Measurements from ENCODE around the gene PPP1R9A.

The PPP1R9A gene

GRCh38 chr7:95132500-95132899 is 225.1 kb downstream of the PPP1R9A start (continued):
- TF ChIP-seq ZNF155 (tag by site-specific recombination; IDR thresholded peaks at IDR 0.05) (no peak), KLF9 (tag by site-specific recombination; IDR thresholded peaks at IDR 0.05; ENCODE audit: low read depth) (no peak)

DNA sequence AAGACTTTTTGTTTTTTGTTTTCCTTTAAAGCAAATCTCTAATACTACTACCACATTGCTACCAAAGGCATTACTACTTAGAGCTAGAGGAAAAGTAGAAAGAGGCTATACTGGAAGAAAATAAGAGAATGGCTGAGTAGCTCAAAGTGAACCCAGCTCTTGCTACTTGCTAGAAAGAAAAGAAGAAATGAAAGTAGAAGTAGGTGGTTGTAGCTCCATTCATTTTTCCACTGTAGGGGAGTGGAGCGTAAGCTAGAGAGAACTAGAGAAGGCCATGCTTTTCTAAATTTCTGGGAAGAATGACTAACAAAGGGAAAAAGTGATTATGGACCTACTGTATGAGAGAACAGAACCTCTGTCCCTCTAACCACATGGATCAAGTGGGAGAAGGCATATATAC is 232.5 kb downstream of the PPP1R9A start:
- no peak for TF ChIP-seq ZNF664 (tag by site-specific recombination; IDR thresholded peaks at IDR 0.05)
- TF ChIP-seq, protein P1, sequence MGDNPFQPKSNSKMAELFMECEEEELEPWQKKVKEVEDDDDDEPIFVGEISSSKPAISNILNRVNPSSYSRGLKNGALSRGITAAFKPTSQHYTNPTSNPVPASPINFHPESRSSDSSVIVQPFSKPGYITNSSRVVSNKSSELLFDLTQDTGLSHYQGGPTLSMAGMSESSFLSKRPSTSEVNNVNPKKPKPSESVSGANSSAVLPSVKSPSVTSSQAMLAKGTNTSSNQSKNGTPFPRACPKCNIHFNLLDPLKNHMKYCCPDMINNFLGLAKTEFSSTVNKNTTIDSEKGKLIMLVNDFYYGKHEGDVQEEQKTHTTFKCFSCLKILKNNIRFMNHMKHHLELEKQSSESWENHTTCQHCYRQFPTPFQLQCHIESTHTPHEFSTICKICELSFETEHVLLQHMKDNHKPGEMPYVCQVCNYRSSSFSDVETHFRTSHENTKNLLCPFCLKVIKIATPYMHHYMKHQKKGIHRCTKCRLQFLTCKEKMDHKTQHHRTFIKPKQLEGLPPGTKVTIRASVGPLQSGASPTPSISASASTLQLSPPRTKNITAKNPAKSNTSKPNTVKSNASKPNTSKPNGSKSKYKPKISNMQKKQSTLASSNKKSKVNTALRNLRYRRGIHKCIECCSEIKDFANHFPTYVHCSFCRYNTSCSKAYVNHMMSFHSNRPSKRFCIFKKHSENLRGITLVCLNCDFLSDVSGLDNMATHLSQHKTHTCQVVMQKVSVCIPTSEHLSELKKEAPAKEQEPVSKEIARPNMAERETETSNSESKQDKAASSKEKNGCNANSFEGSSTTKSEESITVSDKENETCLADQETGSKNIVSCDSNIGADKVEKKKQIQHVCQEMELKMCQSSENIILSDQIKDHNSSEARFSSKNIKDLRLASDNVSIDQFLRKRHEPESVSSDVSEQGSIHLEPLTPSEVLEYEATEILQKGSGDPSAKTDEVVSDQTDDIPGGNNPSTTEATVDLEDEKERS (tag by site-specific recombination; IDR thresholded peaks at IDR 0.05): no peak
- TF ChIP-seq ZNF423 (tag by site-specific recombination; IDR thresholded peaks at IDR 0.05): no peak
- no peak for TF ChIP-seq YY2 (tag by site-specific recombination; IDR thresholded peaks at IDR 0.05)
- no peak for TF ChIP-seq ZBTB11 (tag by site-specific recombination; conservative IDR thresholded peaks at IDR 0.05; ENCODE audit: low read depth)
- no peak for TF ChIP-seq ZNF211 (tag by site-specific recombination; IDR thresholded peaks at IDR 0.05; ENCODE audit: low read depth)
- no peak for TF ChIP-seq ZBTB48 (tag by site-specific recombination; IDR thresholded peaks at IDR 0.05)
- no peak for TF ChIP-seq IKZF3 (tag by site-specific recombination; IDR thresholded peaks at IDR 0.05)
- H3K4me1 ChIP-seq (ENCODE audit: control insufficient read depth, insufficient read depth, low read length): no peaks in the 10 kb centered on the region
- CTCF ChIA-PET: interaction anchor here (0.6 kb wide), 1 partner anchor 369 kb away, joined by 6 read pairs; no protein-coding TSS in a partner anchor

GRCh38 chr7:95141755-95142154 is 234.4 kb downstream of the PPP1R9A start:
- no peak overlapping the region for H3K27ac ChIP-seq (ENCODE audit: extremely low read depth, low read depth, low read length)
- ChIA-PET POLR2A (no interaction called here), CTCF (no interaction called here)
- no peaks in the 10 kb centered on the region for H3K36me3 ChIP-seq (ENCODE audit: control insufficient read depth in 2 of 2, insufficient read depth in 1 of 2, low read length in 2 of 2)
- no peaks in the 10 kb centered on the region for H3K4me1 ChIP-seq (ENCODE audit: control insufficient read depth, insufficient read depth, low read length)
- TF ChIP-seq SCRT2 (tag by site-specific recombination; IDR thresholded peaks at IDR 0.05): no peak
- no peaks in the 10 kb centered on the region for H3K9me3 ChIP-seq (ENCODE audit: control insufficient read depth, insufficient read depth, low read depth, low read length)
- H3K4me3 ChIP-seq (ENCODE audit: low read depth, low read length): no peak overlapping the region

More for the DNA sequence above, 232.5 kb downstream of the PPP1R9A start:
- Histone ChIP-seq H3K36me3 (ENCODE audit: control insufficient read depth in 2 of 2, insufficient read depth in 1 of 2, low read length in 2 of 2) (no peaks in the 10 kb centered on the region), H3K27ac (ENCODE audit: extremely low read depth, low read depth, low read length) (no peak overlapping the region), H3K9me3 (ENCODE audit: control insufficient read depth, insufficient read depth, low read depth, low read length) (no peaks in the 10 kb centered on the region), H3K4me3 (ENCODE audit: low read depth, low read length) (no peak overlapping the region)
- POLR2A ChIA-PET: no interaction called here

- ChIA-PET CTCF (no interaction called here), POLR2A (no interaction called here)
- Histone ChIP-seq H3K36me3 (ENCODE audit: control insufficient read depth in 2 of 2, insufficient read depth in 1 of 2, low read length in 2 of 2) (no peaks in the 10 kb centered on the region), H3K4me1 (ENCODE audit: control insufficient read depth, insufficient read depth, low read length) (no peaks in the 10 kb centered on the region), H3K4me3 (ENCODE audit: low read depth, low read length) (no peak overlapping the region), H3K9me3 (ENCODE audit: control insufficient read depth, insufficient read depth, low read depth, low read length) (no peaks in the 10 kb centered on the region), H3K27ac (ENCODE audit: extremely low read depth, low read depth, low read length) (no peak overlapping the region)
- no peak for TF ChIP-seq ZNF423 (tag by site-specific recombination; IDR thresholded peaks at IDR 0.05)
- no peak for TF ChIP-seq ZNF623 (tag by site-specific recombination; IDR thresholded peaks at IDR 0.05)
- TF ChIP-seq, protein P2, sequence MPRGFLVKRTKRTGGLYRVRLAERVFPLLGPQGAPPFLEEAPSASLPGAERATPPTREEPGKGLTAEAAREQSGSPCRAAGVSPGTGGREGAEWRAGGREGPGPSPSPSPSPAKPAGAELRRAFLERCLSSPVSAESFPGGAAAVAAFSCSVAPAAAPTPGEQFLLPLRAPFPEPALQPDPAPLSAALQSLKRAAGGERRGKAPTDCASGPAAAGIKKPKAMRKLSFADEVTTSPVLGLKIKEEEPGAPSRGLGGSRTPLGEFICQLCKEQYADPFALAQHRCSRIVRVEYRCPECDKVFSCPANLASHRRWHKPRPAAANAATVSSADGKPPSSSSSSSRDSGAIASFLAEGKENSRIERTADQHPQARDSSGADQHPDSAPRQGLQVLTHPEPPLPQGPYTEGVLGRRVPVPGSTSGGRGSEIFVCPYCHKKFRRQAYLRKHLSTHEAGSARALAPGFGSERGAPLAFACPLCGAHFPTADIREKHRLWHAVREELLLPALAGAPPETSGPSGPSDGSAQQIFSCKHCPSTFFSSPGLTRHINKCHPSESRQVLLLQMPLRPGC (tag by site-specific recombination; IDR thresholded peaks at IDR 0.05): no peak
- TF ChIP-seq, protein P3, sequence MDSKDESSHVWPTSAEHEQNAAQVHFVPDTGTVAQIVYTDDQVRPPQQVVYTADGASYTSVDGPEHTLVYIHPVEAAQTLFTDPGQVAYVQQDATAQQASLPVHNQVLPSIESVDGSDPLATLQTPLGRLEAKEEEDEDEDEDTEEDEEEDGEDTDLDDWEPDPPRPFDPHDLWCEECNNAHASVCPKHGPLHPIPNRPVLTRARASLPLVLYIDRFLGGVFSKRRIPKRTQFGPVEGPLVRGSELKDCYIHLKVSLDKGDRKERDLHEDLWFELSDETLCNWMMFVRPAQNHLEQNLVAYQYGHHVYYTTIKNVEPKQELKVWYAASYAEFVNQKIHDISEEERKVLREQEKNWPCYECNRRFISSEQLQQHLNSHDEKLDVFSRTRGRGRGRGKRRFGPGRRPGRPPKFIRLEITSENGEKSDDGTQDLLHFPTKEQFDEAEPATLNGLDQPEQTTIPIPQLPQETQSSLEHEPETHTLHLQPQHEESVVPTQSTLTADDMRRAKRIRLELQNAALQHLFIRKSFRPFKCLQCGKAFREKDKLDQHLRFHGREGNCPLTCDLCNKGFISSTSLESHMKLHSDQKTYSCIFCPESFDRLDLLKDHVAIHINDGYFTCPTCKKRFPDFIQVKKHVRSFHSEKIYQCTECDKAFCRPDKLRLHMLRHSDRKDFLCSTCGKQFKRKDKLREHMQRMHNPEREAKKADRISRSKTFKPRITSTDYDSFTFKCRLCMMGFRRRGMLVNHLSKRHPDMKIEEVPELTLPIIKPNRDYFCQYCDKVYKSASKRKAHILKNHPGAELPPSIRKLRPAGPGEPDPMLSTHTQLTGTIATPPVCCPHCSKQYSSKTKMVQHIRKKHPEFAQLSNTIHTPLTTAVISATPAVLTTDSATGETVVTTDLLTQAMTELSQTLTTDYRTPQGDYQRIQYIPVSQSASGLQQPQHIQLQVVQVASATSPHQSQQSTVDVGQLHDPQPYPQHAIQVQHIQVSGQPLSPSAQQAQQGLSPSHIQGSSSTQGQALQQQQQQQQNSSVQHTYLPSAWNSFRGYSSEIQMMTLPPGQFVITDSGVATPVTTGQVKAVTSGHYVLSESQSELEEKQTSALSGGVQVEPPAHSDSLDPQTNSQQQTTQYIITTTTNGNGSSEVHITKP (tag by site-specific recombination; IDR thresholded peaks at IDR 0.05): no peak
- TF ChIP-seq SETDB1 (IDR thresholded peaks at IDR 0.05; ENCODE audit: insufficient read length, low read length): no peak
- TF ChIP-seq ZNF473 (tag by site-specific recombination; IDR thresholded peaks at IDR 0.05): no peak
- TF ChIP-seq, protein P4, sequence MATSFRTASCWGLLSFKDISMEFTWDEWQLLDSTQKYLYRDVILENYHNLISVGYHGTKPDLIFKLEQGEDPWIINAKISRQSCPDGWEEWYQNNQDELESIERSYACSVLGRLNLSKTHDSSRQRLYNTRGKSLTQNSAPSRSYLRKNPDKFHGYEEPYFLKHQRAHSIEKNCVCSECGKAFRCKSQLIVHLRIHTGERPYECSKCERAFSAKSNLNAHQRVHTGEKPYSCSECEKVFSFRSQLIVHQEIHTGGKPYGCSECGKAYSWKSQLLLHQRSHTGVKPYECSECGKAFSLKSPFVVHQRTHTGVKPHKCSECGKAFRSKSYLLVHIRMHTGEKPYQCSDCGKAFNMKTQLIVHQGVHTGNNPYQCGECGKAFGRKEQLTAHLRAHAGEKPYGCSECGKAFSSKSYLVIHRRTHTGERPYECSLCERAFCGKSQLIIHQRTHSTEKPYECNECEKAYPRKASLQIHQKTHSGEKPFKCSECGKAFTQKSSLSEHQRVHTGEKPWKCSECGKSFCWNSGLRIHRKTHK (tag by site-specific recombination; IDR thresholded peaks at IDR 0.05): no peak
Measured at GRCh38 chr7:95144256-95144655, 236.9 kb downstream of the PPP1R9A start.
